ENCODE measurements around the gene NOLC1.

DNA sequence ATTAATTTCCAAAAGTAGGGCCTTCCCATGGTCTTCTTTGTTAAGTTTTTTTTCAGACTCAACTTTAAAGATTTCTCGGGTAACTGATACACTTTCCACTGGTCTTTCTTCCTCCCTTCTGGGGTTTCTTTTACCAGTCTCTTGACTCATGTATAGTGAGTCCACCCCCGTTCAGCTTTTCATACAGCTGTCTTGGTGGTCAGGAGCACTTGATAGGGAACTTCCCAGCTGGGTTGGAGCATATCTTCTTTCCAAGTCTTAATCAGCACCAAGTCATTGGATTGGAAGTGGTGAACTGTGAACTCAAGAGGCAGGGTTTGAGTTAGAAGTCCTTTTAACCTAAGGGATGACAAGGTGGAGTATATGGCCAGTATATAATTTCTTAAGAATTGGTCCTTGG, 44.7 kb downstream of the NOLC1 start:
- TF ChIP-seq, protein P1, sequence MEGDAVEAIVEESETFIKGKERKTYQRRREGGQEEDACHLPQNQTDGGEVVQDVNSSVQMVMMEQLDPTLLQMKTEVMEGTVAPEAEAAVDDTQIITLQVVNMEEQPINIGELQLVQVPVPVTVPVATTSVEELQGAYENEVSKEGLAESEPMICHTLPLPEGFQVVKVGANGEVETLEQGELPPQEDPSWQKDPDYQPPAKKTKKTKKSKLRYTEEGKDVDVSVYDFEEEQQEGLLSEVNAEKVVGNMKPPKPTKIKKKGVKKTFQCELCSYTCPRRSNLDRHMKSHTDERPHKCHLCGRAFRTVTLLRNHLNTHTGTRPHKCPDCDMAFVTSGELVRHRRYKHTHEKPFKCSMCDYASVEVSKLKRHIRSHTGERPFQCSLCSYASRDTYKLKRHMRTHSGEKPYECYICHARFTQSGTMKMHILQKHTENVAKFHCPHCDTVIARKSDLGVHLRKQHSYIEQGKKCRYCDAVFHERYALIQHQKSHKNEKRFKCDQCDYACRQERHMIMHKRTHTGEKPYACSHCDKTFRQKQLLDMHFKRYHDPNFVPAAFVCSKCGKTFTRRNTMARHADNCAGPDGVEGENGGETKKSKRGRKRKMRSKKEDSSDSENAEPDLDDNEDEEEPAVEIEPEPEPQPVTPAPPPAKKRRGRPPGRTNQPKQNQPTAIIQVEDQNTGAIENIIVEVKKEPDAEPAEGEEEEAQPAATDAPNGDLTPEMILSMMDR (IDR thresholded peaks at IDR 0.05): no peak
- TF ChIP-seq POLR2A (IDR thresholded peaks at IDR 0.05): no peak

All from thyroid gland (tissue), 4 donors.